ENCODE data around the gene CINP.
"Not testable (repeated sequence)": the region's sequence is repeated elsewhere in the genome, so short reads cannot be mapped to it uniquely, and the experiment has no call there.

Gene CINP

GRCh38 chr14:102352213-102352612, 10.5 kb downstream of the CINP start:
- no peak for DNase-seq

GRCh38 chr14:102351593-102351992, 11.1 kb downstream of the CINP start:
- not testable (repeated sequence) for DNase-seq

GRCh38 chr14:102351023-102351422, 11.7 kb downstream of the CINP start:
- DNase-seq: no peak

- DNase-seq: no peak
Observed at GRCh38 chr14:102348376-102348775, 14.3 kb downstream of the CINP start.

GRCh38 chr14:102346645-102347044, 16.0 kb downstream of the CINP start:
- DNase-seq: no peak

GRCh38 chr14:102345232-102345631, 17.5 kb downstream of the CINP start:
- DNase-seq: no peak

- DNase-seq: no peak
Observed at GRCh38 chr14:102344485-102344884, 18.2 kb downstream of the CINP start.

- no peak for DNase-seq
Observed at GRCh38 chr14:102344084-102344483, 18.6 kb downstream of the CINP start.

- no peak for DNase-seq
Observed at GRCh38 chr14:102342238-102342637, 20.5 kb downstream of the CINP start.

- no peak for DNase-seq
Observed at GRCh38 chr14:102341566-102341965, 21.1 kb downstream of the CINP start.

GRCh38 chr14:102338724-102339123, 24.0 kb downstream of the CINP start:
- no peak for DNase-seq

- DNase-seq: no peak
Observed at GRCh38 chr14:102335163-102335562, 27.5 kb downstream of the CINP start.

GRCh38 chr14:102333795-102334705, 28.6 kb downstream of the CINP start:
- DNase-seq: no peak

GRCh38 chr14:102333390-102333789, 29.3 kb downstream of the CINP start:
- no peak for DNase-seq

GRCh38 chr14:102330806-102331205, 31.9 kb downstream of the CINP start:
- DNase-seq: no peak

- DNase-seq: not testable (repeated sequence)
Observed at GRCh38 chr14:102329381-102329780, 33.3 kb downstream of the CINP start.

- DNase-seq: no peak
Observed at GRCh38 chr14:102326583-102326982, 36.1 kb downstream of the CINP start.

GRCh38 chr14:102325791-102326345, 36.8 kb downstream of the CINP start:
- no peak for DNase-seq

- DNase-seq: peak; percentile 28
Observed at GRCh38 chr14:102323102-102323501, 39.6 kb downstream of the CINP start.

GRCh38 chr14:102321456-102322422, 41.0 kb downstream of the CINP start:
- no peak for DNase-seq

GRCh38 chr14:102320671-102321455, 41.8 kb downstream of the CINP start:
- no peak for DNase-seq

- DNase-seq: peak; percentile 72
Observed at GRCh38 chr14:102320033-102320660, 42.5 kb downstream of the CINP start.

Data from activated T-cell treated with anti-CD3 and anti-CD28 coated beads, Interleukin-2, amount 50 U/mL, for 1 hour (primary cell).